Posterior cingulate gyrus (tissue), 11 donors: ENCODE measurements around the gene ARRDC3.
"Not testable (repeated sequence)": the region's sequence is repeated elsewhere in the genome, so short reads cannot be mapped to it uniquely, and the experiment has no call there.

ENCODE experiments used
- DNase-seq, 10 donors: peaks; one replicate each; pipeline versions ENCODE4 v3.0.0 to v3.0.0-alpha.2; 2020 to 2021; ENCODE audit warnings: mixed read lengths in 3 of 10
- intact Hi-C: fragments of 100-400 bp; cut with DNase I; formaldehyde crosslinking; loops from one replicate; pipeline ENCODE4 v1.15.1; 2023

The ARRDC3 gene

GRCh38 chr5:91328743-91329142, 54.4 kb downstream of the ARRDC3 start:
- intact Hi-C loops: no loop called here
- DNase-seq: no peak

GRCh38 chr5:91322981-91323380, 60.1 kb downstream of the ARRDC3 start:
- intact Hi-C loops, DNase-seq: not testable (repeated sequence)

- no peak for DNase-seq
- intact Hi-C loops: no loop called here
Measured at GRCh38 chr5:91319667-91320066, 63.5 kb downstream of the ARRDC3 start.

DNA sequence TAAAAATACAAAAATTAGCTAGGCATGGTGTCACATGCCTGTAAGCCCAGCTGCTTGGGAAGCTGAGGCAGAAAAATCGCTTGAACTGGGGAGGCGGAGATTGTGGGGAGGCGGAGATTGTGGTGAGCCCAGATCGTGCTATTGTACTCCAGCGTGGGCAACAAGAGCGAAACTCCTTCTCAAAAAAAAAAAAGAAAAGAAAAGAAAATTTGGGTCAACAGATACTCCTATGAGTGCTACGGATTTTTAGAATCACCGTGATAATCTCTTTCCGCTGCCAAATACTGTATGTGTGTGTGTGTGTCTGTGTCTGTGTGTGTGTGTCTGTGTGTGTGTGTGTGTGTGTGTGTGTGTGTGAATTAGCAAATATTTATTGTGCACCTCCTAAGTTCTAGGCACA, 64.4 kb downstream of the ARRDC3 start:
- intact Hi-C loops: no loop called here

More for the DNA sequence above, 64.4 kb downstream of the ARRDC3 start:
- no peak for DNase-seq
